Activated CD4-positive, alpha-beta T cell treated with anti-CD3 and anti-CD28 coated beads, Interleukin-2, amount 10 ng/mL, durations not matched to agents 7 days and 5 days (primary cell): ENCODE data around the gene TREX2. TPM values are rescaled to one million over a fixed set of nuclear protein-coding genes. Genes with fewer than 3 reads are reported as not detected.
"Not testable (repeated sequence)": the region's sequence is repeated elsewhere in the genome, so short reads cannot be mapped to it uniquely, and the experiment has no call there.

Experiments used
- CTCF ChIA-PET: fragments of 350-600 bp; sonication (Branson Sonifier 250); formaldehyde crosslinking; loops from one replicate; lab custom pipeline; 2021; ENCODE audit warnings: antibody characterized with exemption; lab: Charles Lee
- POLR2A ChIA-PET: fragments of 350-600 bp; sonication (Branson Sonifier 250); formaldehyde crosslinking; loops from one replicate; lab custom pipeline; 2021; ENCODE audit warnings: antibody characterized with exemption; lab: Charles Lee
- DNase-seq: peaks from one replicate; pipeline ENCODE4 v3.0.0-alpha.2; 2020
- H3K27ac Mint-ChIP-seq: one replicate; pipeline ENCODE4 v1.8.0; 2021; ENCODE audit warnings: mild to moderate bottlenecking, moderate library complexity, mixed read lengths
- H3K27me3 Mint-ChIP-seq: one replicate; pipeline ENCODE4 v1.8.0; 2021; ENCODE audit warnings: mixed read lengths
- H3K36me3 Mint-ChIP-seq: one replicate; pipeline ENCODE4 v1.8.0; 2021; ENCODE audit warnings: low read depth, mixed read lengths
- H3K4me1 Mint-ChIP-seq: one replicate; pipeline ENCODE4 v1.8.0; 2021; ENCODE audit warnings: mixed read lengths
- H3K4me3 Mint-ChIP-seq: one replicate; pipeline ENCODE4 v1.8.0; 2021; ENCODE audit warnings: mild to moderate bottlenecking, moderate library complexity, mixed read lengths
- H3K9me3 Mint-ChIP-seq: one replicate; pipeline ENCODE4 v1.8.0; 2021; ENCODE audit warnings: mixed read lengths
- total RNA-seq, 2 experiments: library from RNA; stranded (reverse); gene quantifications; one replicate each; pipeline ENCODE4 v1.2.3, GENCODE V29; 2021

TREX2 gene
- total RNA-seq, 2 experiments from 2014 or later: 3.0 to 3.4 TPM

DNA sequence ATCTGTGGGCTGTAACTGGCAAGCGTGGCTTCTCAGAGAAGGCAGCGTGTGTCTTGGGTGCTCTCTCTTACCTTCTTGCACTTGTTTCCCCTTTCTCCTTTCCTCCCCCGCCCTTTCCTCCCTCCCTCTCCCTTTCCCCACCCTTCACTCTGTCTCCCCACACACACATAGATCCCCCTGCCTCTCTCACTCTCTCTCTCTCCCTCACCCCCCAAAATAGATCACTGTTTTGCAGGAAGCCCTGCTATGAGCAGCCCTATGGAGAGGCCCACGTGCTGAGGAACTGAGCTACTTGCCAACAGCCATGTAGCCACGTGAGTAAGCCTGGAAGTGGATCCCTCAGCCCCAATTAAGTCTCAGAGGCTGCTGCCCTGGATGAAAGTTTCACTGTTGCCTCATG lies 40.4 kb downstream of the TREX2 start:
- Mint-ChIP-seq H3K9me3 (no peaks in the 10 kb centered on the region), H3K4me3 (no peak overlapping the region), H3K4me1 (no peaks in the 10 kb centered on the region), H3K27ac (no peak overlapping the region), H3K27me3 (peaks cover 11% of the 10 kb centered on the region), H3K36me3 (no peaks in the 10 kb centered on the region)
- ChIA-PET CTCF (no interaction called here), POLR2A (no interaction called here)
- no peak for DNase-seq

DNA sequence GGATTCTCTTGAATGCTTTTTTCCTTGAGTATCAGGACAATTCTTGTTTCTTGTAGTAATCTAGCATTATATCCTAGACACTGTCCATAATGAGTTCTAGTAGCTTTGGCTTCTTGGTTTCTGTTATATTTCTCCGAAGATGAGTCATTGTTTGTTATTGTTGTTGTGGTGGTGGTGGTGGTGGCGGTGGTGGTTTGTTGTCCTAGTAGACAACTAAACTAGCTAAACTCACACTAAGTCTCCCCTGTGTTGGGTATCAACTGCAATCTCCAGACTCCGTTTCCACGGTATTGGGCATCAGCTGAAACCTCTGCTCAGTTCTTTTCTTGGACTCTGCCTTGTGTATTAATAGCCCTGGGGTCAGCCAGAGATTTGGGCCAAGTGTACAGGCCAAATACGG lies 41.5 kb downstream of the TREX2 start:
- H3K4me1 Mint-ChIP-seq, H3K9me3 Mint-ChIP-seq, H3K36me3 Mint-ChIP-seq, H3K4me3 Mint-ChIP-seq, CTCF ChIA-PET, DNase-seq, H3K27ac Mint-ChIP-seq: not testable (repeated sequence)
- POLR2A ChIA-PET: interaction anchor here (0.7 kb wide), 1 partner anchor 19 kb away, joined by 4 read pairs; no protein-coding TSS in a partner anchor
- H3K27me3 Mint-ChIP-seq: peaks cover 11% of the 10 kb centered on the region

- Mint-ChIP-seq H3K4me3 (no peak within 1 kb of the TSS), H3K9me3 (no peaks in the 10 kb centered on the region), H3K27me3 (peaks cover 11% of the 10 kb centered on the region), H3K27ac (no peak within 1 kb of the TSS), H3K4me1 (peaks cover 1% of the 10 kb centered on the region), H3K36me3 (no peaks in the 10 kb centered on the region)
- POLR2A ChIA-PET: no interaction called here
- no peak for DNase-seq
- CTCF ChIA-PET: no interaction called here
Measured at GRCh38 chrX:153401133-153401764, 44.6 kb downstream of the TREX2 start, which contains the start of gene PNMA6E. Gene PNMA6E, minus strand, starts transcription at chrX:153401350. Its CDS starts 2,501 bp downstream, at chrX:153398849.

- H3K27me3 Mint-ChIP-seq: peaks cover 11% of the 10 kb centered on the region
- H3K4me1 Mint-ChIP-seq: peaks cover 1% of the 10 kb centered on the region
- ChIA-PET POLR2A (no interaction called here), CTCF (no interaction called here)
- H3K36me3 Mint-ChIP-seq: no peaks in the 10 kb centered on the region
- peak; percentile 58 for DNase-seq
- H3K9me3 Mint-ChIP-seq: no peaks in the 10 kb centered on the region
- H3K27ac Mint-ChIP-seq: no peak overlapping the region
- no peak overlapping the region for H3K4me3 Mint-ChIP-seq
Measured at GRCh38 chrX:153400146-153401132, 45.4 kb downstream of the TREX2 start.

DNA sequence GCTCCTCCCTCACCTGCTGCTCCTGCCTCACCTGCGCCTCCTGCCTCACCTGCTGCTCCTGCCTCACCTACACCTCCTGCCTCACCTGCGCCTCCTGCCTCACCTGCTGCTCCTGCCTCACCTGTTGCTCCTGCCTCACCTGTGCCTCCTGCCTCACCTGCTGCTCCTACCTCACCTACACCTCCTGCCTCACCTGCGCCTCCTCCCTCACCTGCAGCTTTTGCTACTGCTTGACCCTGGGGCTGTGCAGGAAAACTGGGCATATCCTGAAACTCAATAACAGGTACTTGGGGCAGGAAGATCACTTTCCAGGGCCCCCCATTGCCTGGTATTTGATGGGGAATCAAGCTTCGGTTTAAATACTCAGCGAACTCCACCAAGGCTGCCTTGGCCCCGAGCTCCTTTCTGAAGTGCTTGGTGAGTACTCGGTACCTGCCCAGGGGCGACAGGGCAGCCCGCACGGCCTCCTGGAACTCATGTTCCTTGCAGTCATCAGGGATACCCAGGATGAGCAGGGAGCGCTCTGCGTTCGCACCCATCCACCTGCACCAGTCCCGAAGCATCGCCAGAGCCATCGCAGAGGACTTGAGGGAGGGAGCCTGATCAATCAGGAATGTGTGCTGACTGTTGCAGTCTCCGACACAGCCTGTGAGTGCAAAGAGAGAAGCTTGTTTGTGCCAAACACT lies 47.4 kb downstream of the TREX2 start:
- no peak for DNase-seq
- peaks cover 7% of the 10 kb centered on the region for H3K27me3 Mint-ChIP-seq
- H3K36me3 Mint-ChIP-seq: no peaks in the 10 kb centered on the region
- H3K4me3 Mint-ChIP-seq: no peak overlapping the region
- CTCF ChIA-PET: interaction anchor here (0.6 to 1.3 kb wide), 2 partner anchors 188 to 366 kb away, joined by 3 read pairs; no protein-coding TSS in a partner anchor
- H3K27ac Mint-ChIP-seq: no peak overlapping the region
- peaks cover 1% of the 10 kb centered on the region for H3K4me1 Mint-ChIP-seq
- POLR2A ChIA-PET: no interaction called here
- no peaks in the 10 kb centered on the region for H3K9me3 Mint-ChIP-seq

GRCh38 chrX:153397256-153397960 lies 48.4 kb downstream of the TREX2 start:
- peaks cover 1% of the 10 kb centered on the region for H3K4me1 Mint-ChIP-seq
- no peak for DNase-seq
- H3K9me3 Mint-ChIP-seq: no peaks in the 10 kb centered on the region
- H3K27ac Mint-ChIP-seq: no peak overlapping the region
- H3K4me3 Mint-ChIP-seq: no peak overlapping the region
- CTCF ChIA-PET: no interaction called here
- H3K36me3 Mint-ChIP-seq: no peaks in the 10 kb centered on the region
- H3K27me3 Mint-ChIP-seq: peaks cover 3% of the 10 kb centered on the region
- POLR2A ChIA-PET: no interaction called here

- no peaks in the 10 kb centered on the region for H3K27me3 Mint-ChIP-seq
- H3K4me3 Mint-ChIP-seq: no peak overlapping the region
- ChIA-PET POLR2A (no interaction called here), CTCF (no interaction called here)
- H3K4me1 Mint-ChIP-seq: peaks cover 1% of the 10 kb centered on the region
- no peaks in the 10 kb centered on the region for H3K9me3 Mint-ChIP-seq
- H3K36me3 Mint-ChIP-seq: no peaks in the 10 kb centered on the region
- H3K27ac Mint-ChIP-seq: no peak overlapping the region
- DNase-seq: no peak
Measured at GRCh38 chrX:153396320-153397195, 49.3 kb downstream of the TREX2 start.

- Mint-ChIP-seq H3K9me3 (no peaks in the 10 kb centered on the region), H3K4me1 (peaks cover 1% of the 10 kb centered on the region), H3K27ac (no peak overlapping the region), H3K27me3 (no peaks in the 10 kb centered on the region), H3K4me3 (no peak overlapping the region), H3K36me3 (no peaks in the 10 kb centered on the region)
- DNase-seq: no peak
- ChIA-PET POLR2A (no interaction called here), CTCF (no interaction called here)
Measured at GRCh38 chrX:153395613-153396319, 50.1 kb downstream of the TREX2 start.

DNA sequence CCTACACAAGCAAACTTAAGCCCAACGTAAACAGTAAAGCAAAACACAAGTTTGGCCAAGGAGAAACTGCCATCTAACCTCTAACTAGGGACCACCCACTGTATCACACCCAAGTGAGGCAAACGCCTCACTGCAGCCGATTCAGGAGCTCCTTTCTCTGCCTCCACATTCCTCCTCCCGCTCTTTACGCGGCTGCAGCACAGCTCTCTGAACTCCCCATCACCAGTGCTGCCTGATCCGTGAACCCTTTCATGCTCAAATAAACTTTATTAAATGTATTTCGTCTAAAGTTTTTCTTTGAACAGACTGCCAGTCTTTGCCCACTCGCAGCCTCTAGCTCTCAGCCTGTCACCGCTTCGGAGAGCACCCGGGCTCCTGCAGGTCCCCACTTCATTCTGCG lies 51.2 kb downstream of the TREX2 start:
- ChIA-PET CTCF (no interaction called here), POLR2A (no interaction called here)
- Mint-ChIP-seq H3K4me1 (no peaks in the 10 kb centered on the region), H3K27ac (no peak overlapping the region), H3K4me3 (no peak overlapping the region), H3K36me3 (no peaks in the 10 kb centered on the region), H3K27me3 (no peaks in the 10 kb centered on the region), H3K9me3 (no peaks in the 10 kb centered on the region)
- DNase-seq: no peak
